ENCODE data around the gene HIC2.
A peak's percentile ranks its signal among the peaks of the same experiment; 100 is the strongest.
"Not testable (repeated sequence)": the region's sequence is repeated elsewhere in the genome, so short reads cannot be mapped to it uniquely, and the experiment has no call there.

Gene HIC2

GRCh38 chr22:21450858-21451353 lies 33.7 kb downstream of the HIC2 start:
- DNase-seq: no peak

DNA sequence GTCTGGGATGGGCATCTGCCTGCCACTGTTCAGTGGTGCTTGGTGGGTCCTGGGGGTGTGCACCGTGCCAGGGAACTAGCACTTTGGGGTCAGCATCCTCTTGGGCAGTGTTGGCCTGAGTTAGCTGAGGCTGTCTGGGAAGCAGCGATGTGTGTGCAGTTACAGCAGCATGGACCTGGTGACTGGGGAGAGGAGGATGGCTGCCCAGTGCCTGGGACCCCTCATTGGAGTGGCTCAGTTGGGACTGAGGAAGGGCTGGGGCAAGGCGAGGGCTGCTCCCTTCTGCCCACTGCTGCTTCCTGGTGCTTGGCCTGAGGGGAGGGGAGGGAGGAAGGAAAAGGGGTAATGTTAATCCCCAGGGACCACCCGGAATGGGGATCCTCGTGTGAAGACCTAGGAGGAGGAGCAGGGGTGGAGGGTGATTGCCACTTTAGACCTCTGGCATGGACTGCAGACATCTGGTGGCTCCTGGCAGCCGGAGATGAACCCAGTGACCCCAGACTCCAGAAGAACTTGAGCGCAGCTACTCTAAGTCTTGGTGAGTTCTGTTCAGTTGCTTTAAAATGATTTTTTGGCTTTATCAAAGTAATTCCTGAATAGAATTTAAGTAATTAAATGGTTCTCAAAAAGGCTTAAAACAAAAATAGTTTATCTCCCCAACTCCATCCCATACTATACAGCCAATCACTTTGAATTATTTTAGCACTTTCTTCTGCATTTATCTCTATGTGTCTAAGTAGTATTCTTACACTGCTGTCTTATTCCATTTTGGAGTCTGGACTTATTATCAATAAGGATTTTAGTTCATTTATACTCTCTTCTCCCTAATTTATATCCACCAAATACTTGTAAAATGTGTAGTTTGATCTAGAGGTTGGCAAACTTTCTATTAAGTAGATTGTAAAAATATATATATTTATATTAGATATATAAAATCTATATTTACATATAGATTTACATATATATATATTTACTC lies 34.7 kb downstream of the HIC2 start:
- no peak for DNase-seq

DNA sequence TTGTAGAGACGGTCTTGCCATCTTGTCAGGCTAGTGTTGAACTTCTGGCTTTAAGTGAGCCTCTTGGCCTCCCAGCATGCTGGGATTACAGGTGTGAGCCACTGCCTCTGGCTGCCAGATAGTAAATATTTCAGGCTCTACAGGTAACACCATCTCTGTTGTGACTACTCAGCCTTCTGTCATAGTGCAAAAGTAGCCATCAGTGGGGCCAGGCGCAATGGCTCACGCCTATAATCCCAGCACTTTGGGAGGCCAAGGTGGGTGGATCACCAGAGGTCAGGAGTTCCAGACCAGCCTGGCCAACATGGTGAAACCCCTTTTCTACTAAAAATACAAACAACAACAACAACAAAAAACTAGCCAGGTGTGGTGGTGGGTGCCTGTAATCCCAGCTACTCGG lies 35.5 kb downstream of the HIC2 start:
- not testable (repeated sequence) for DNase-seq

DNA sequence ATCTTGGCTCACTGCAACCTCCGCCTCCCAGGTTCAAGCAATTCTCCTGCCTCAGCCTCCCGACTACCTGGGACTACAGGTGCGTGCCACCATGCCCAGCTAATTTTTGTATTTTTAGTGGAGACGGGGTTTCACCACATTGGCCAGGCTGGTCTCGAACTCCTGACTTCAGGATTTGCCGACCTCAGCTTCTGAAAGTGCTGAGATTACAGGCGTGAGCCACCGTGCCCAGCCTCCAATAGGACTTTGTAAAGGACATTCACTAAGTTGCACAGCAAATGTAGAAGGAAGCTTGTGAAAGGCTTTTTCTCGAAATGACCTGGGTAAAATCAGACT lies 37.8 kb downstream of the HIC2 start:
- not testable (repeated sequence) for DNase-seq

- DNase-seq: no peak
Measured at GRCh38 chr22:21455334-21456089, 38.3 kb downstream of the HIC2 start.

GRCh38 chr22:21457023-21457787 lies 40.0 kb downstream of the HIC2 start:
- no peak for DNase-seq

GRCh38 chr22:21462672-21463071 lies 45.5 kb downstream of the HIC2 start:
- DNase-seq: not testable (repeated sequence)

DNA sequence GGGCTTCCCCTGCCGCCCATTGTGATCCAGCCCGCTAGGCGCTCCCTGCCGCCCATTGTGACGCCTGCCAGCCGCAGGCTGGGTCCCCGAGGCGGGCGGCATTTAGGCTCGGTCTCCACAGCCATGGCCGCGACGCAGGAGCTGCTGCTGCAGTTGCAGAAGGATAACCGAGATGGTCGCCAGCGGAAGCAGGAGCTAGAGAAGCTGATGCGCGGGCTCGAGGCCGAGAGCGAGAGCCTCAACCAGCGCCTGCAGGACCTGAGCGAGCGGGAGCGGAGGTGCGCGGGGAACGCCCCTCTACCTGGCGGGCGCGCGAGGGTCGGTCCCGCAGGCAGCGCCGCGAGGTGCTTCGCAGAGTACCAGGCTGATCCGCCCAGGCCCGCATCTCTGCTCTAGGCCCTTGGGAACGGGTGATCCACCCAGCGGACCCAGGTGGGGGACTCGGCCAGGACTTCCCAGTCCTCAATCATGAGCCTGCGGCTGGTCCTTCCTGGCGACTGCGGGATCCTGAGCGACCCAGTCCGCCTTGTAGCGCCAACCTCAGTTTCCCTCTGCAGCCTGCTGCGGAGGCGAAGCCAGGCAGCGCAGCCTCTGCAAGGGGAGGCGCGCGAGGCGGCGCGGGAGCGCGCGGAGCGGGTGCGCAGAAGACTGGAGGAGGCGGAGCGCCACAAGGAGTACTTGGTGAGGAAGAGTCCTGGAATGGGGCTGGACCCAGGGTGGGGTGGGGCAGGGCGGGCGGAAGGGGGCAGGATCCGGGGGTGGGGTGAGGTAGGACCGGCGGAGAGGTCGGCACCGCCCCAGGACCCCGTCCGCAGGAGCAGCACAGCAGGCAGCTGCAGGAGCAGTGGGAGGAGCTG lies 50.4 kb downstream of the HIC2 start, which contains the start of gene TMEM191C:
TMEM191C (plus strand) TSS at position 51 of the 857 bp plus-strand sequence; CDS start at position 124, 73 bp downstream.
- DNase-seq: not testable (repeated sequence)

GRCh38 chr22:21468194-21469096 lies 51.3 kb downstream of the HIC2 start:
- DNase-seq: peak; percentile 97

DNA sequence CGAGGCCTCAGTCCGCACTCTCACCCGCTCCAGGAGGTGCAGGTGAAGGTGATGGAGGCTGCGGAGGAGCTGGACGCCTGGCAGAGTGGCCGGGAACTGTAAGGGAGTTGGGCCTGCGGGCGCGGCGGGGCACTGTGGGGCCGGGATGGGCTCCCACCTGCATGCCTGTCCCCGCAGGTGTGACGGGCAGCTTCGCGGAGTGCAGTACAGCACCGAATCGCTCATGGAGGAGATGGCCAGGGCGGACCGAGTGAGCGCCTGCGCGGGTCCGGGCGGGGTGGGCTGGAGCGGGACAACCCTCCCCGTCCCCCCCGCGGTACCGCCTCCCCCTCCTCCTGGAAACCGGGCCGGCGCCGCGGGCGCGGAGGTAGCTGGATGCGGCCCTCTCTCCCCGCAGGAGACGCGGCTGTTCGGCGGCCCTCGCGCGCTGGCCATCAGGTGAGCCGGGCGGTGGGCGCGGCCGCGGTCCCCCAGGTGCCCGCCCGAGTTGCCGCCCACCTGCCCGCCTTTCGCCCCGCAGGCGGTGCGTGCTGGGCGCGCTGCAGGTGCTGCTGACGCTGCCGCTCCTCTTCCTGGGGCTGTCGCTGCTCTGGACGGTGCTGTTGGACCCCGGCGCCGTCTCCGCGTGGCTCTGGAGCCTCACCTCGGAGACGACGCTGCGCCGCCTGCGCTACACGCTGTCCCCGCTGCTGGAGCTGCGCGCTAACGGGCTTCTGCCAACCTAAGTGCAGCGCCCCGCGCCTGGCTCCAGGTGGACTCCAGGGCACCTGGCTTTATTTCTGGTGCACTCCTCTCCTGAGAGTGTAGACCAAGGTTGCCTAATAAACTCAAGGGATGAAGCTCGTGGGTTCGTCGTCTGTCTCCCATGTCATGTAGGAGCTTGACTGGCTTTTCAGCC lies 52.2 kb downstream of the HIC2 start:
- DNase-seq: not testable (repeated sequence)

DNA sequence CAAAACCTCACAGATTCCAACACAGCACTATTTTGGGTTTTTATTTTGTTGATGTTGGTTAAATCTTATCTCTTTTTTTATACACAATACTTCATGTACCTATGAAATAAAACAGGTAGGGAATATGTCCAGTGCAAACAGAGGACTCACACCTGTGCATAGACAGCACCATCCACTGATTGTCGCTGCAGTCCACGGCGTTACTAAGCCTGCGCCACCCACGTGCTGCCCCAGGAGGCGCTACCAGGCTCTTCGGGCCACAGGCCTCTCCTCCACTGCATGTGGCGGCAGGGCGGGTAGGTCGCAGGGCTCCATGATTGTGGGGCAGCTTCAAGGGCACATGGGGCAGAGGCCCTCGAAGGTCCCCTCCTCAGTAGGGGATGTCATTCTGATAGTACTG lies 55.8 kb downstream of the HIC2 start:
- not testable (repeated sequence) for DNase-seq

DNA sequence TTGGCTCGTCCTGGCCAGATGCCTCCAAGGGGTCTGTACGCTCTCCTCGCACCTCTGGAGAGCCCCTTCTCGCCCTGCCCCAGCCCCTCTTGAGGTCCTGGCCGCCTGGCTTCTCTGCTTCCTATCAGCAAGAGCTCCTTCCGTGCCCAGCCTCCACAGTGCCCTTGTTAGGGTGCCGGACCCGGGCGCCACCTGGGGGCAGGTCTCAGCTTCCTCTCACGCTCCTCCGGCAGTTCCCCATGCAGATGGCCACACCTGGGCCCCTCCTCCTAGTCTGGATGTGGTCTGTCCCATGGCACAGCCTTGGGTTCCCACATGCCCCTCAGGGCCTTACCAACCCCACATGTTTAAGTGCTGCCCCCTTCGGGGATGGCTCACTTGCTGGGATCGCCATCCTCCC lies 56.5 kb downstream of the HIC2 start:
- not testable (repeated sequence) for DNase-seq

- DNase-seq: not testable (repeated sequence)
Measured at GRCh38 chr22:21484039-21484438, 66.9 kb downstream of the HIC2 start.

DNA sequence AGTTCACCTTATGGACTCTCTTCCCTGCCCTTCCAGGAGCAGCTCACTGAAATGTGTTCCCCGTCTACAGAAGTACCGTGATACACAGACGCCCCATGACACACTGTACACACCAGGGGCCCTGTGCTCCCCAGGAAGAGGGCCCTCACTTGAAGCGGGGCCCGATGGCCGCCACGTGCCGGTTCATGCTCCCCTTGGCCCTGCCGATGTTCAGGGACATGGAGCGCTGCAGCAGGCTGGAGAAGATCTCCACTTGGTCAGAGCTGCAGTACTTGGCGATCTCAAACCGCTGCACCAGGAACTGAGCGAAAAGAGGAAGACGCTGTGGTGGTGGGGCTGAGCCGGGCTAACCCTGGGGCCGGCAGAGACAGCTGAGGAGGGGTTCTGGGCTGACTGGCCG lies 70.6 kb downstream of the HIC2 start:
- not testable (repeated sequence) for DNase-seq

GRCh38 chr22:21489149-21489680 lies 72.0 kb downstream of the HIC2 start:
- DNase-seq: not testable (repeated sequence)

DNA sequence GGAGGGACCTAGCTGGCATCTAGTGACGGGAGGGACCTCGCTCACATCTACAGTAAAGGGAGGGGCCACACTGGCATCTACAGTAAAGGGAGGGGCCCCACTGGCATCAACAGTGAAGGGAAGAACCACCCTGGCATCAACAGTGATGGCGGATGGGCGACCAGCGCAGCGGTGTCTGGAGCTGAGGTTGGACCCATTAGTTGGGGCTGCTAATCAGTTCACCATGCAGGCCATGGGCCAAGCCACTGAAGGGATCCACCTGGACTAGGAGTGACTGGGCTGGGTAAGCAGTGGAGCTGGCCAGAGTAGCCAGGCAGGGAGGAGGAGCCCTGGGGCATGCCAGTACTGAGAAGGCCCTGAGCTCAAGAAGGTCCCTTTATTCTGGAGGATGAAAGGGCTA lies 73.4 kb downstream of the HIC2 start:
- DNase-seq: not testable (repeated sequence)

DNA sequence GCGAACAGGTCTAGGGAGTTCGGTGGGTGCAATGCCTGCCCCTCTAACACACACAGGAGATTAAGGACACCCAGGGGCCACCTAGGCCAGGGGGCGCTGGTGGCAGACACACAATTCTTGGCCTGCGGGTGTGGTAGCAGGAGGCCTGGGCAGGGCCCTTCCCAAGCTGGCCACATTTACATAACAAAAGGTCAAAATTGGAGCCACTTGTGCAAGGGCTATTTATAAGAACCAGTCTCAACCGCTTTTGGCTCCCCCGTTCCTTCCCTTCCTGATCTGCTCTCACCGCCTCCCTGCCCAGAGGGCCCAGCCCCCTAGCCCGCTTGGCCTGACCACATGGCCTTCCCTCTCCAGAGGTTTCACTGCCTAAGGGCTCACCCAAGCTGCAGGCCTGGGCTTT lies 75.1 kb downstream of the HIC2 start:
- not testable (repeated sequence) for DNase-seq

- not testable (repeated sequence) for DNase-seq
Measured at GRCh38 chr22:21493789-21494782, 76.9 kb downstream of the HIC2 start.
